Medulla oblongata (tissue), 1 donor: ENCODE measurements around the gene NCKAP5.
A peak's percentile ranks its signal among the peaks of the same experiment; 100 is the strongest.
"Not testable (repeated sequence)": the region's sequence is repeated elsewhere in the genome, so short reads cannot be mapped to it uniquely, and the experiment has no call there.

Experiments
- DNase-seq: peaks from one replicate; pipeline ENCODE4 v3.0.0-alpha.2; 2015; ENCODE audit errors: extremely low spot score

Gene NCKAP5

GRCh38 chr2:133522204-133522603, 46.1 kb downstream of the NCKAP5 start:
- DNase-seq: no peak

- no peak for DNase-seq
Measured at GRCh38 chr2:133521146-133521745, 47.0 kb downstream of the NCKAP5 start.

- DNase-seq: not testable (repeated sequence)
Measured at GRCh38 chr2:133519677-133520076, 48.6 kb downstream of the NCKAP5 start.

- no peak for DNase-seq
Measured at GRCh38 chr2:133518700-133519344, 49.4 kb downstream of the NCKAP5 start.

GRCh38 chr2:133517876-133518275, 50.4 kb downstream of the NCKAP5 start:
- no peak for DNase-seq

GRCh38 chr2:133516405-133517026, 51.7 kb downstream of the NCKAP5 start:
- no peak for DNase-seq

- no peak for DNase-seq
Measured at GRCh38 chr2:133515271-133515670, 53.0 kb downstream of the NCKAP5 start.

GRCh38 chr2:133513893-133514292, 54.4 kb downstream of the NCKAP5 start:
- DNase-seq: no peak

GRCh38 chr2:133512121-133512520, 56.1 kb downstream of the NCKAP5 start:
- DNase-seq: no peak

- DNase-seq: no peak
Measured at GRCh38 chr2:133511679-133512078, 56.6 kb downstream of the NCKAP5 start.

- no peak for DNase-seq
Measured at GRCh38 chr2:133509777-133510176, 58.5 kb downstream of the NCKAP5 start.

- DNase-seq: no peak
Measured at GRCh38 chr2:133508546-133509165, 59.6 kb downstream of the NCKAP5 start.

GRCh38 chr2:133506996-133507395, 61.3 kb downstream of the NCKAP5 start:
- no peak for DNase-seq

- DNase-seq: peak; percentile 52
Measured at GRCh38 chr2:133504566-133505505, 63.4 kb downstream of the NCKAP5 start.

GRCh38 chr2:133503927-133504326, 64.3 kb downstream of the NCKAP5 start:
- DNase-seq: no peak

- DNase-seq: no peak
Measured at GRCh38 chr2:133503323-133503722, 64.9 kb downstream of the NCKAP5 start.

- DNase-seq: no peak
Measured at GRCh38 chr2:133502678-133503077, 65.6 kb downstream of the NCKAP5 start.

- no peak for DNase-seq
Measured at GRCh38 chr2:133500917-133501316, 67.3 kb downstream of the NCKAP5 start.

- no peak for DNase-seq
Measured at GRCh38 chr2:133498662-133499585, 69.3 kb downstream of the NCKAP5 start.

GRCh38 chr2:133497951-133498565, 70.2 kb downstream of the NCKAP5 start:
- DNase-seq: no peak
